HFF-Myc (cell line): ENCODE data around the gene NOP14.

Source experiments
- DNase-seq: peaks from one replicate; pipeline ENCODE4 v3.0.0-alpha.2; 2011; ENCODE audit warnings: low read depth; ENCODE audit errors: extremely low read depth
- H3K4me3 ChIP-seq: replicated peaks from 2 replicates; pipeline ENCODE4 v1.5.1; 2011; ENCODE audit warnings: low read depth, mild to moderate bottlenecking, control low read depth, low read length
- CTCF ChIP-seq: IDR thresholded peaks from 2 replicates; pipeline ENCODE4 v1.5.1; 2012; ENCODE audit warnings: mild to moderate bottlenecking, low read depth, low read length, control low read depth; ENCODE audit errors: missing control alignments

NOP14 gene

GRCh38 chr4:2977211-2978088 is 14.2 kb upstream of the NOP14 start:
- DNase-seq = peak; percentile 31
- no peak overlapping the region for H3K4me3 ChIP-seq
- no peak for TF ChIP-seq CTCF

GRCh38 chr4:2971275-2971674 is 8.1 kb upstream of the NOP14 start:
- H3K4me3 ChIP-seq = no peak overlapping the region

GRCh38 chr4:2968381-2968780 is 5.2 kb upstream of the NOP14 start:
- no peak overlapping the region for H3K4me3 ChIP-seq
- TF ChIP-seq CTCF = no peak
- no peak for DNase-seq

More at GRCh38 chr4:2971275-2971674, 8.1 kb upstream of the NOP14 start:
- no peak for TF ChIP-seq CTCF
- no peak for DNase-seq

- no peak overlapping the region for H3K4me3 ChIP-seq
- no peak for DNase-seq
- no peak for TF ChIP-seq CTCF
Measured at GRCh38 chr4:2965262-2965661, 2.1 kb upstream of the NOP14 start.

GRCh38 chr4:2964706-2965258 is 1.6 kb upstream of the NOP14 start:
- H3K4me3 ChIP-seq = peak overlapping the region; percentile 96
- no peak for TF ChIP-seq CTCF
- DNase-seq = no peak

GRCh38 chr4:2963966-2964471 is 813 bp upstream of the NOP14 start:
- TF ChIP-seq CTCF = no peak
- DNase-seq = no peak
- peak overlapping the region; percentile 96 for H3K4me3 ChIP-seq
